ENCODE measurements around the gene MICAL3.
A peak's percentile ranks its signal among the peaks of the same experiment; 100 is the strongest.
"Not testable (repeated sequence)": the region's sequence is repeated elsewhere in the genome, so short reads cannot be mapped to it uniquely, and the experiment has no call there.

MICAL3 gene

DNA sequence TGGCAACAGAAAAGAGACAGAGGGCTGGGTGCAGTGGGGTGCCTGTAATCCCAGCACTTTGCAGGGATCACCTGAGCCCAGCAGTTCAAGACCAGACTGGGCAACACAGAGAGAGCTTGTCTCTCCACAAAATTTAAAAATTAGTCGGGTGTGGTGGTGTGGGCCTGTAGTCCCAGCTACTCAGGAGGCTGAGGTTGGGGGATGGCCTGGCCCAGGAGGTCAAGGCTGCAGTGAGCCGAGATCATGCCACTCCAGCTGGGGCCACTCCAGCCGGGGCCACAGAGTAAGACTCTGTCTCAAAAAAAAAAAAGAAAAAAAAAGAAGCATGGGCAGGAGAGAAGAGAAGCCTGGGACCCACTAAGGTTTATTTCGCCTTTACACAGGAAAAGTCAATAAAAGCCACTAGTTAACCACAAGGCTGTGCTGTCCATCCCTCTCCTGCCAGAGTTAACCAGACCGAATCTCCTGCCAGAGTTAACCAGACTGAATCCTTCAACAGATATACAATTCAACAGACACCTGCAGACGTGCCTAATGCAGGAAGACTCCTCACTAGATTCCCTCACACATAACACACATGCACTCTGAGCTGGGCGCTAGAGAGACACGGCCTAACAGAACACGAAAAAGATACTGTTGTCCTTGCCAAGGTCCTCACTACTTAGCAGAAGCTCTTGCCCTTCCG is 29.8 kb downstream of the MICAL3 start:
- no peak for DNase-seq

DNA sequence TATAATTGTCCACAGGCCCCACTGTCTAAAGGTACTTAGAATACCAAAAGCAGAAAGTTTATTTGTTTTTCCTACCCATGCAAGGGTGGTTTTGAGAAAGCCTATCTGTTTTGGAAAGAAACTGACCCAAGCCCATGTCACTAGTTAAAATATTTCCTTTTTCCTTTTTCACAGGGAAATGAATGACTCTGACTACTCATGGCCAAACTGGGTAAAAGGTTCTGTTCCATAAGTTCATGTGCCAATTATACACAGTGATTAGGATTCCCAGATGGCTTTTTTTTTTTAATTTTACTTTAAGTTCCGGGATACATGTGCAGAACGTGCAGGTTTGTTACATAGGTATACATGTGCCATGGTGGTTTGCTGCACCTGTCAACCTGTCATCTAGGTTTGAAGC is 31.4 kb downstream of the MICAL3 start:
- DNase-seq, result not testable (repeated sequence)

DNA sequence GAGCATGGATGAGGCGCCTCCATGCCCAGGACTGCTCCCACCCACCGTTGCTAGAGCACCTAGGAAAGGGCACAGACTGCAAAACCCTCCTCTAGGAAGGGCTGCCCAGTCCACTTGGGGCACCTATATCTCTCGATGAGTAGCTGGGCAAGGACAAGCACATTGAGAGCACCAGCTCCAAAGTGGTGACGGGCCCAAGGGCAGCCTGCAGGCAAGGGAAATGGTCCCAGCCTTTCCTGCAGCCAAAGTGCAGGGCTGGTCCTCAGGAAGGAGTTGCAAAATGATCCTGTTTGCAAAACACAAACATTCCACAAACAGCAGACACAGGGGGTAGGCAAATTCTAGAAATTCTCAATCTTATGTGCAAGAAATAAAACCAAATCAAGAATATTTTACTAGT is 32.4 kb downstream of the MICAL3 start:
- not testable (repeated sequence) for DNase-seq

DNA sequence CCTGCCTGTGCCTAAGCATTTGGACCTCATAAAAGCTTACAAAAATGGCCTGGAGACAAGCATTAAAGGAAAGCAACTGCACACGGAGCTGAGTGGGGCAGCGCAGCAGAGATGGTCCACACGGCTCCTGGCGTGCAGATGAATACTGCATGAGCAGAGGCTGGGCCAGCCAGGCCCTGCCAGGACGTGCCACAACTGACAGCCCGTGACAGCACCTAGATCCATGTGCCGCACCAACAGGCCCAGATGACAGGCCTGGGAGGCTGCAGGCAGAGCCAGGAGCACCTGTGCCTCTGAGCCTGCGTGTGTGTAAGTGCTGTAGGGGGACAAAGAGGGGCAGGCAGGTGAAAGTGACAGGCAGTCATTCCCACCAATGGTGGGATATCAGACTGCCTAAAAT is 33.4 kb downstream of the MICAL3 start:
- no peak for DNase-seq

DNA sequence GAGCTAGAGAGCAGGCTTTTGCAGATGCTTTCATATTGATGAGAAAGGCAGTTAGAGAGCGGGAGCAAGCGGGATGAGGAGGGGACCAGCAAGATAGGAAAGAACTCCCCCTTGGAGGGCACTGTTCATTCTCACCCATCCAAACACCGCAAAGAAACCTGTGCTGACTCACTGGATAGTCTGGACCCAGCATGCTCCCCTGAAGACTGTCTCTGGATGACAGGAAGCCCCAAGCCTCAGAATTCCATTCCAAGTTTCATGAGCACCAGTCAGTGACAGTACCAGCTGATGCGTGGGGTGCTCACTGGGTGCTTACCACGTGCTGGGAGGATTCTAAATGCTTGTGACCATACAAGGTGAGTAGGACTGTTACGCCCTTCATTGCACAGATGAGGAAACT is 34.2 kb downstream of the MICAL3 start:
- DNase-seq, result no peak

DNA sequence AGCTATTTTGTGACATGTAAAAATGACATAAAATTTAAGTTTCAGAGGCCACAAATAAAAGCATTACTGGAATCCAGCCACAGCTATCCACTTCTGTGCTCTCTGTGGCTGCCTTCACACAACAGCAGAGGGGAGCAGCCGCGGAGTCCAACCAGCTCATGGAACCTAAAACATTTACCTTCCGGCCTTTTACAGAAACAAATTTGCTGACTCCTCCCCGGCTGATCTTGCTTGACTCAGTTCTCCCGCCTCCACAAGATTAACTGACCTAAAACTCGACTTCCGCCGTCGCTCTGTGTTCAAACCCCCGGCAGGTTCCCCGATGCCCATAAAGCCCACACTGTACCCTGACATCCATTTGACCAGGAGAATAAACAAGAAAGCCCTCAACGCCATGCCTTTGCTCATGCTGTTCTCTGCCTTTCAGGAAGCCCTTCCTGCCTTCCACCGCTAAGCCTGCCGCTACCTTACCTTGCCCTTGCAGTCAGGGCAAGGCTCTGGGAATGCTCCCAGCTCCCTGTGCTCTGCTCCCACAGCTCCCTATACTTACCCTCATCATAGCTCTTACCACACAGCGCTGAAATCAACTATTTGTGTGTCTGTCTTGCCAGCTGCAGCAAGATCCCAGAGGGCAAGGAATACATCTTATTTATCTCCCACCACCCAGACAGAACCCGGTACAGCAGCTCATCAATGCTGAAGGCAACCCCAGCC is 35.4 kb downstream of the MICAL3 start:
- DNase-seq, result no peak

DNA sequence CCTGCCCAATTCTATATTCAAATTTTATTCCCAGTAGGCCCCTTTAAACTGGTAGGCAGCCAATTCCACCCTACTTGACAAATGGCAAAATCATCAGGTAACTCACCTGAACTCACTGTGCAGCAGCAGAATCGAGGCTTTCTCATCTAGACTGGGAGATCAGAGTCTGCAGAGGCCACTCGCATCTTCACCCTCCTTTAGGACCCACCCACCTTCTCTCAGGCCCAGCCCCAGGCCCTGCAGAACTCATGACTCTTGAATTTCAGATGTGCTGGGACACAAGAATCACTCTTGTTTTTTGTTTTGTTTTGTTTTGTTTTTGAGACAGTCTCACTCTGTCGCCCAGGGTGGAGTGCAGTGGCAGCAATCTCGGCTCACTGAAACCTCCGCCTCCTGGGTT is 38.8 kb downstream of the MICAL3 start:
- no peak for DNase-seq

DNA sequence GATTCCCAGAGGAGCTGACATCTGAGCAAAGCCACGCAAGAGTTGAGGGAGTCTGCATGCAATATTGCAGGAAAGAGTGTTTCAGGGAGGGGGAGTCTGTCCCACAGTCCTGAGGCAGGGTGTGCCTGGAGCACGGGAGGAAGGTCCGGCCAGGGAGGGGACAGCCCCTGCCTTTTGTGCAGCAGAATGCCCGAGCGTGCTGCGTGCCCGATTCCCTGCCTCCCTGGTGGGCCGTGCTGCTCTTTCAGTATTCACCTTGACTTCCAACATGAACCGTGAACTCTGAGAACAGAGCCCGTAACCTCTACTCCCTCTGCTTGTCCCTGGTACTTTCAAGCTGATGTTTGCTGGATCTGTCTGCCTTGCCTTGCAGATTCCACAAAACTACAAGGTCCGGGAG is 39.3 kb downstream of the MICAL3 start:
- not testable (repeated sequence) for DNase-seq

DNA sequence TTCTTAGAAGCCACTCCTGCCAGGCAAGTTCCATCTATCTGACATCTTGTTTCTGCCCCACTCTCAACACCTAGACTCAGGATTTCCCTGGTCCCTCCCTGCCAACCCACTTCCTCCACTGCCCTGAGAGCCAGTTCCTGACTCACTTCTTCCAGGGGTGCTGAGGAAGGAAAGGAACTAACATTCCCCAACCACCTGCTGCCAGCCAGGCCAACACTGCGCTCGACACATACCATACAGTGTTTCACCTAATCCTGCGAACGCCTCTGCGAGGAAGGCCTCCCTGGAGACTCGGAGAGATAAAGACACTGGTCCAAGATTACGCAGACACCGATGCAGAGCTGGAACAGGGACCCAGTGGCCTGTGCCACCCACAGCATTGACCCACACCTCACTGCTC is 40.2 kb downstream of the MICAL3 start:
- no peak for DNase-seq

DNA sequence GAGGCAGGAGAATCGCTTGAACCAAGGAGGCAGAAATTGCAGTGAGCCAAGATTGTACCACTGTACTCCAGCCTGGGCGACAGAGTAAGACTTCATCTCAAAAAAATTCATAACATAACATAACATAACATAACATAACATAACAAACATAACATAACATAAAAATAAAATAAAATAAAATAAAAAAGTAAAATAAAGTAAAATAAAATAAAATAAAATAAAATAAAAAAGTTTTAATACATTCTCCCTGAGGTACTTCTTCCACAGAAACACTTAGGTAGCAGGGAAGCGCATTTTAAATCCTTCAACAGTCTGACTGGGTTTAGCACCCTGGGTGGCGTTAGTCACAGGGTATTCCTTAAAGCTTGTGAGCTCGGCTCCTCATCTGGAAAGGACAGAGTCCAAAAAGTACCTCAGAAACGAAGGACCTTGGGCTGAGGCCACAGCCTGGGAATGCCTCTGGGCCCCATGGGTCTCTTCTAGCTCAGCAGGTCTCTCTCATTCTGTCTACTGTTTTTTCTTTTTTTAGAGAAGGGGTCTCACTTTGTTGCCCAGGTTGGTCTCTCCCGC is 41.7 kb downstream of the MICAL3 start:
- DNase-seq, result no peak

DNA sequence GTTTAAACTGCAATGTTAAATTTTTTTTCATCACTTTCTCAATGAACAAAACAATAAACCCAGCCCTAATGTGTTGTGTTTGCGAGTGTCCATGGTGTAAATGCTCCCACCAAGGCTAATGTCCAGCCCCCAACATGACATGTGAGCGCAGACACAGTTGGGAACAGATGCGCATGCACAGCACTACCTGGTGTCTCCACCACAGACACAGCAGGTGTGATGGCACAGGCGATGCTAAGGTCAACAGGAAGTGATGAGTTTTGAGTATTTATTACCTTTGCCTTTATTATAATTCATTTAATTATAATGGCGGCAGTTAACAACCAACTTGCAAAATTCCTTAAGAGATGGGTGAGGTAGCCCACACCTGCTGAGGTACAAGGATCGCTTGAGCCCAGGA is 42.9 kb downstream of the MICAL3 start:
- DNase-seq, result no peak

DNA sequence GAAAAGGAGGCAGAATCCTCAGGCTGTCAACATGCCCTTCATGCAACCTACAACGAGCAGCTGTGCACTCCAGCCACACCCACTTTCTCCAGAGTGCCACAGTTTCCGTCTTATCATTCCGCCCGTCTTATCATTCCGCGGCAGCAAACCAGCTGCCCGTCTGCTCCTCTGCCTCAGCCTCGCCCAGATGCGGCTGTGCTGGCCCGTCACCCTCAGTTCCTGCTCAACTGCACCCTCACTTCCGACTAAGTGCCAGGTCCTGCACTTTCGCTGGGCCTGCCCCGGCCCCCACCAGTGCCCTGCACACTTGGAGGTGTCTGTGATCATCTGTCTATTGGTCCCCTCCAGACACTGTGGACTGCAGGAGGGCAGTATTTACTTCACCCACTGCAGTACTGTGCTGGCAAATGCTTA is 43.7 kb downstream of the MICAL3 start:
- peak; percentile 64 for DNase-seq

DNA sequence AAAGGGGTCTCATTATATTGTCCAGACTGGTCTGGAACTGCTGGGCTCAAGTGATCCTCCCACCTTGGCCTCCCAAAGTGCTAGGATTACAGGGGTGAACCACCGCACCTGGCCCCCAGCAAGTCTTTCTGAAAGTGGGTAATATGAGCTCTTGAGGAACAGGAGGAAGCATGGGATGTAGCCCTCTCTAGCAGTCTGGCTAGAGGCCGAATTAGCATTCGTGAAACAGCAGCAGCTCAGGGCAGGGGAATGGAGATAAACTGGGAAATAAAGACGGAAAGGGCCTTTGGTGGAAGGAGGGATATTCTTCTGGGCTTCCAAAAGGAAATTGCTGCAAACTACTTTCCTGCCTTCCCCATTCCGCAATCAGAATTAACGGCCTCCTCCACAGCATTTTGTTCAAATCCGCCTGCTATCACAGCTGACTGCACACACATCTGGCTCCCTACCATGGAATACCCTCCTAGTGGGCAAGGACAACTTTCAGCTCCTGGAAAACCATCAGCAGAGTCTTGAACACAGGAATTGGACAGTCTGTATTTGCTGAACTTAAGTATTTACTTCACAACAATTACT is 44.3 kb downstream of the MICAL3 start:
- DNase-seq, result no peak

DNA sequence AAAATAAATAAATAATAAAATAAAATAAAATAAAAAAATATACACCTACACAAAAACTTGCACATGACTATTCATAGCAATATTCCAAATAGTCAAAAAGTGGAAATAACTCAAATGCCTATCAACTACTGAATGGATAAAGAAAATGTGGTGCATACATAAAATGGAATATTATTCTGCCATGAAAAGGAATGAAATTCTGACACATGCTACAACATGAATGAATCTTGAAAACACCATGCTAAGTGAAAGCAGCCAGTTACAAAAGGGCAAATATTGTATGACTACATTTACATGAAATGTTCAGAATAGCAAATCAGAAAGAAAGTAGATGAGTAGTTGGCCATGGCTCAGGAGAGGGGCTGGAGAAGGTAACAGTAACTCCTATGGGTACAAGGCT is 46.3 kb downstream of the MICAL3 start:
- DNase-seq, result no peak

DNA sequence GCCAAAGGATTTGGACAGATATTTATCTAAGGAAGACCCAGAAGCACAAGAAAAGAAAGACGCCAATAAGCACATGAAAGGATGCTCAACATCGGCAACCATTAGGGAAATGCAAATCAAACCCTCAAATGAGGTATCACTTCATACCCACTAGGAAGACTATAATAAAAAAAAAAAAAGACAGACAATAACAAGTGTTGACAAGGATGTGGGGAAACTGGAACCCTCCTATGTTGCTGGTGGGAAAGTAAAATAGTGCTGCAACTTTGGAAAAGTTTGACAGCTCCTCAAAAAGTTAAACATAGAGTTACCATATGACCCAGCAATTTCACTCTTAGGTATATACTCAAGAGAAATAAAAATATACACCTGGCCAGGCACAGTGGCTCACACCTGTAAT is 47.0 kb downstream of the MICAL3 start:
- DNase-seq, result no peak

DNA sequence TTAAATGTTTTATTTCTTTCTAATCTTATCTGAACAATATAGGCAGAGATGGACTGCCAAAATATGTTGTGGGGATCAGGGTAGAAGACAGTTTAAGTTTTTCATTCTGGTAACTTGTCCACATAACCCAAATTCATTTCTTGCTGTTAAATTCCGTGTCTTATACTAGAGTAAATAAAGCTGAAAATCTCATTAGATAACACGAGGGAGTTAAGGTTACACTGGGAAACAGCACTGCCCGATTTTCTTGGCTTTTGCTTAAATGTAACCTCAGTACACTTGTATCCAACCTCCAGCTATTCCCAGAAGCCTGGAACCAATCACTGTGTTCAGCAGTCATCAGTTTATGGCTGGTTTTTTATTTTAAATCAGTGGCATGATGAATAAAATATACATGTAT is 48.2 kb downstream of the MICAL3 start:
- no peak for DNase-seq

DNA sequence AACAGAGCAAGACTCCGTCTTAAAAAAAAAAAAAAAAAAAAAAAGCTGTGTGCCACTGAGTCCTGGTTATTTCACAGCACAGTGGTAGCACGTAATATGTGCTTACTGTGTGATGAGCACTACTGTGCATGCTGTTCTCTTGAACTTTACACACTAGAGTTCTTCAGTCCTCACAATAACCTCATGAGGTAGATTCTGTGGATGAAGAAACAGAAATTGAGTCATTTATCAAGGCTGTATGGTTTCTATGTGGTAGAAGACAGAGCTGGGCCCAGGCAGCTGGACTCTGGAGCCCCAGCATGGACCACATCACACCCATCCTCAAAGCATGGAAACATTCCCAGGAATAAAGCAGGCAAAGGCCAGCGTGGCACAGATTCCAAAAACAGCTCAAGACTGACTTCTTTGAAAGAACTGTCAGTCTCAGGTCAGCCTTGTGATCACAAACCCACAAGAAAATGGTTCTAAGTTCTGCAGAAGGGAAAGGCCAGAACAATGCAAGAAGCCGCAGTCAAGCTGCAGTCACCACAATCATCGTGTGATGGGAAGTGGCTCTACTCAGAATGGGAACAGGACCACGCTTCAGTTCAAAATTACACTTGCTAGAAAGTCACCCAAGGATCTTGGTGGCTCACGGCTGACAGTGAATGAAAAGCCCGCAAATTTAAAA is 49.5 kb downstream of the MICAL3 start:
- no peak for DNase-seq

DNA sequence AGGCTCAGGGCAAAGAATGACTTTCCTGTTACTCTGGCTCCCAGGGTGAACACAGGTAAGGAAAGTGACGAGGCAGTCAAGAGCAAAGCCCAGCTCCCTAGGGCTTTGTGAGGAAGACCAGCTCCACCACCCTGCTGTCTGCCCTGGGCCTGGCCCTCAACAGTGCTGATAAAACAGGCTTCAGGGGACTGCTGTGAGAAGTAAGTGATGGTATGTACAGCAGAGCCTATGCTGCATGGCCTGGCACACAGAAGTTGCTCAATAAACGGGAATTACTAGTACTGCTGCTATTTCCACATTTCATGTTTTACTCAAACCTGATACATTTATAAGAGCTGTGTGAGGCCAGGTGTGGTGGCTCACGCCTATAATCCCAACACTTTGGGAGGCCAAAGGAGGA is 50.3 kb downstream of the MICAL3 start:
- no peak for DNase-seq

DNA sequence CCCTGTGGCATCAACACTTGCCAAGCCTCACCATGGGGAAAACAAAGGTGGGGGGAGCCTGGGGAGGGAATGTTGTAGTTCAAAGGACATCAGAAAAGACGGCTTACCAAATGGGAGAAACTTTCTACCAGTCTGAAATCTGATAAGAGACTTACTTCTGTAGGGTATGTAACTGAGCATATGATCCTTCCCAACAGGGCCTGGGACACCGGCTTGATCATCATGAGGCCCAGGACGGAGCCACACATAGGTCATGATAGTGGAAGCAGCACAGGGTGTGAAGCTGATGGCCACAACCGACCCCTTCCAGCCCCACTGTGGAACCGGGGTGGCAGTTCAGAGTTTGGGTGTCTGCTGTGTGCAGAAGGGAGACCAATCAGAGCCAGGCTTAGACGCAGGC is 51.1 kb downstream of the MICAL3 start:
- no peak for DNase-seq

DNA sequence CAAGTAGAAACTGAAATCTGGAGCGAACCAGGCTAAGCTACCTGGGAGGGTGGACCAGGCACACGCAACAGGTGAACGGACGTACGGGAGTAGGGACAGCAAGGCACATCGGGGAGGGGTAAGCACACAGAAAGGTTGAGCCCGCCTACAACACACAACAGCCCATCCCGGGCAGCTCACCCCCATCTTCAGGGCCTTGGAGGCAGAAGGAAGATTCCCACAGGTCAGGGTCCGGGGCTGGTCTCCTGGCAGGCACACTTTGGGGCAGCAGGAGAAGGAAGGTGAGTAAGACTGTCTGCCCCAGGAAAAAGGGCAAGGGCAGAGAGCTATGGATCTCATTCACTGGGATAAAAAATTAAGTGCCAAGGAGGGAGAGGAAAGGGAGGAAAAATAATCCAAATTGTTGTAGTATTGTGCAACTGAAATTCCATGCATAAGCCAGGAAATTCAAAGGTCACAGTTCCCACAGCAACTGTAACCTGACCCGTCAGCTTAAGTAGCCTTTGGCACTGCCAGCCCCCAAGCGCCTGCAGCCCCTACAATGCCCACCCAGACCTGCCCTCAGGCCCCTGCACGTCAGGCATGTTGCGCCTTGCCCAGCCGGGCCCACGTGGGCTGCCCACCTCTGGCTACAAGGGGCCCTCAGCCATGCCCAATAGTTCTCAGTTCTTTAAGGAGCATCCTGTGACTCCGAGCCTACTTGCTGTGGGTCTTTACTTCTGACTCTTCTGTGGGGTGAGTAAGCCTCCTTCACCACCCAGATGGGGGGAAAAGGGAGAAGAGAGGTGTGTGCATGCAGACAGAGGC is 51.8 kb downstream of the MICAL3 start:
- no peak for DNase-seq

DNA sequence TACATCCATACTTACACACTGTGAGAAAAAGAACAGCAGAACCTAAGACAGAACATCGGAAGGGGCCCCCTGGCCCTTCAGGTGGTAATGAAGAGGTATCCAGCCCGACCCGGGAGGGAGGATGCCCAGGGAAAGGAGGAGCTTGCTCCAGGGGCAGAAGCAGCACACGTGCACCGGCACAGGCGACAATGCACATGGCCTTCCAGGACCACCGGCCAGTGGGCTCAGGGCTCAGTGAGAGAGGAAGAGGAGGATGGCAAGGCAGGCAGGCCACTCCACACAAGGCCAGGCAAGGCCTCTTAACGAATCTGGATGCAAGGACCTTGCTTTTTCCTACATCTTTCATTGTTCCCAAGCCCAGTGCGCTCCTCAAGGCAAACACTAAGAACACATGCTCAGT is 52.6 kb downstream of the MICAL3 start:
- no peak for DNase-seq

DNA sequence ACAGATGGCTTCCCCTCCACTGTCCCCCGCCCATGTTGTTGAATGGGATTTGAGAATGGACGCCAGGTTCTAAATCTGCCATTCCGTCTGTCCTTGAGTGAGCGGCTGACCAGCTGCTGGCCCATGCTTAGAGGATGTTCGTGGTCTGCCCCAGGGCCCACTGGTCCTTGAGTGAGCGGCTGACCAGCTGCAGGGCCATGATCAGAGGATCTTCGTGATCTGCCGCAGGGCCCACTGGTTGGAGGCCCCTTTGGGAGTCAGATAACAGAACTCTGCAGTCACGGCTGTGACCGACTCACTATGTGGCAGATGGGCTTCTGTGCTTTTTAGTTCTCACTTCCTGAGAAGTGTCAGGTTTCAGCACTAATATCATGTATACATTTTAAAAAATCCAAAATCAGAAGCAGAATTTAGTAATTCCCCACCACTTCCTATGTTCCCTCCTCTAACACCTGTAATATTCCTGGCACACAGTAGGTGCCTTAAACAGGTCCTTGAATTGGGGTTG is 54.1 kb downstream of the MICAL3 start:
- no peak for DNase-seq
